HG03460 (cell line): Measurements from ENCODE around the gene LRRC4.

Source experiments
- ATAC-seq: cut with Tn5 transposase; IDR thresholded peaks from one replicate; pipeline ENCODE4 v1.9.1; 2021; ENCODE audit not compliant: unreplicated experiment

Gene LRRC4

DNA sequence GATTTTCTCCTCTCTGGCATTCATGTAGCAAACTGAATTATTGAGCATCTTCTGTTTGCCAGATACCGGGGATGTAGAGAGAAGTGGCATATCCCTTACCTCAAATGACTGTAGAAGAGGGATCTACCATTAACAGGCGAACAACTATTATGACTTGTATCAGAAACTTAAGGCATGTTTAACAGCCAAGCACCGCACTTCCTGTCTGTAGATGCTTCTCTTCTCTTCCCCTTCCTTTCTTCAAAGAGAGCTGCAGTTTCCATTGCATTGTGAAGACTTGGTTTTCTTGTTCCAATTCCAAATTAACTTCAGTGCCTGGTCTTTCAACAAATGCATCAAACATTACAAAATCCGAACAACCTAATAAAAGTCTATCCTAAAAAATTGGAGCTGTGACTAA is 49.3 kb downstream of the LRRC4 start:
- no peak for ATAC-seq

DNA sequence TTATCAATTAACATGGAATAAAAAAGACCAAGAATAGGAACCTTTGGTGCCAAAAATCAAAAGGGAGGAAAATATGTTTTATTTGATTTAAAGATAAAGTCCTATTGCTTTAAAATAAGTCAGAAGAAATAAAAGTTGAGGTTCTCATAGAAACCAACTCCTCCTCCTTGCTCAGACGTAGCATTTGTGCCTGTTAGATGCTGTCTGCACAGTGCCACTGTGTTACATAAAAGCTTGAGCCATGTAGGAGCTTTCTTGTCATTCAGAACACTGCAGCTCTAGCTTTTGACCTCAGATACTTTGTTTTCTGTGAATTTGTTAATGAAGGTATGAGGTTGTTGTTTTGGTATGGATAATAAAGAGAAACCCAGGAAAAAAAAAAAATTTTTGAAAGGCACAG is 50.3 kb downstream of the LRRC4 start:
- no peak for ATAC-seq

DNA sequence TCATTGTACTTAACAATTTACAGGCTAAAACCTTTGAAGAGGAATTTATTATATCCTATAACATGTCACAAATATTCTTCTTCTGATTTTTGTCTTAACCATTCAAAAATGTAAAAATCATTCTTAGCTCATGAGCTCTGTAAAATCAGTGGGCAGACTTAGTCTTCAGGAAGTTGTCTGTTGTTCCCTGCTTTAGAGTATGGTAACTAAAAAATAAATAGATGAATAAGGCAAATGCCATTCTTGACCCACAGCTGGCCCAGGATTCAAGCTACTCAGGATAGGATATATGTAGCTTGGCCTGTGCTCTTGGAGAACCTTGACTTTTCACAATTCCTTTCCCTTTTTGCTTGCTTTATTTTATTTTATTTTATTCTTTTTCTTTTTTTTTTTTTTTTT is 51.5 kb downstream of the LRRC4 start:
- ATAC-seq: no peak

DNA sequence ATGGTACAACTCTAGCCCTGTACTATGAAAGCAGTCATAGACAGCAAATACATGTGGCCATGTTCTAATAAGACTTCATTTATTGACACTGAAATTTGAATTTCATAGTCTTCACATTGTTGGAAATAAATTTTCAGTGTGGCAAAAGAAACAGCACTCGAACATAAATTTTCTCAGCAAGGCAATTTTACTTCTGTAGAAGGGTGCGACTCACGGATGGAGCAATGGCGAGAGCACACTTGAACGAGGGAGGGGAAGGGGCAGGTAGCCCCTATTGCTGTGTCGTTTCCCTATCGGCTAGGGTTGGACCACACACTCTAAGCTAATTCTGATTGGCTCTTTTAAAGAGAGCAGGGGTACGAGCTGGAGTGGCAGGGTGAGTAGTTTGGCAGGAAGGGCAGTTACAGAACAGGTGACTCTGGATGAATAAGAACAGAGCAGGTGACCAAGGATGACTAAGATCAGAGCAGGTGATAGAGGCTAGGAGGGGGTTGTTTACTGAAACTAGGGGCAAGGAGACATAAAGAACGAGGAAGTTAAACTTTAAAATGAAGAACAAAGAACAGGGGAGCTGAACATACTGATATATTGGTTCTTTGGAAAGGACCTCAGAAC is 52.0 kb downstream of the LRRC4 start:
- ATAC-seq: no peak

DNA sequence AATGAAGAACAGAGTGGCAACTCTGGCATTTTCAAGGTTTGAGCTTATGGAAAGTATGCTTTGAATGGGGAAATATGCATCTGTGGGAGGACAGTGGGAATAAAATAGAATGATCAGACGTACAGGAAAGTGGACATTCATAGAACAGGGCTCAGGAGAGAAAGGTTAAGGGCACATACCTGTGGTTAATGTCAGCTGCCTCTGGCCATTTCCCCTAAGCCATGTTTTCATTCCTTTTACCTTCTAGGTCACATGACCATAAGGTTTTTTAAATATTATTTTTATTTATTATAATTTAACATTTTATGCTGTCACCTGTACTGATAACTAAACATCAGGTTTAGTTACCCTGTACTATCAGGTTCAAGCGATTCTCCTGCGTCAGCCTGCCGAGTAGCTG is 52.8 kb downstream of the LRRC4 start:
- no peak for ATAC-seq
